OCI-LY1 (cell line): ENCODE results near the gene JOSD2.

Source experiments
- H2AFZ ChIP-seq: fragments of 200-600 bp; sonication (generic), shearing (Covaris generic); 2 replicates; pipeline ENCODE4 v1.6.0; 2014; ENCODE audit warnings: antibody characterized with exemption, mild to moderate bottlenecking, low read length
- H3F3A ChIP-seq: fragments of 200-600 bp; sonication (generic), shearing (Covaris generic); 2 replicates; pipeline ENCODE4 v1.6.0; 2014; ENCODE audit warnings: mild to moderate bottlenecking, antibody characterized with exemption, low read length, moderate library complexity; ENCODE audit not compliant: insufficient read depth
- H3K27ac ChIP-seq: fragments of 200-600 bp; sonication (generic); 2 replicates; pipeline ENCODE4 v1.5.1; 2014; ENCODE audit warnings: low read length, mixed run types, mild to moderate bottlenecking, low read depth; ENCODE audit not compliant: poor library complexity, severe bottlenecking
- H3K27me3 ChIP-seq: fragments of 200-600 bp; sonication (generic); 2 replicates; pipeline ENCODE4 v1.6.0; 2014; ENCODE audit warnings: antibody characterized with exemption, mild to moderate bottlenecking, low read length, moderate library complexity; ENCODE audit not compliant: insufficient read depth
- H3K36me3 ChIP-seq: fragments of 200-600 bp; sonication (generic); 2 replicates; pipeline ENCODE4 v1.6.1; 2014; ENCODE audit warnings: mild to moderate bottlenecking, antibody characterized with exemption, low read length, moderate library complexity, mixed read lengths; ENCODE audit not compliant: insufficient read depth
- H3K4me1 ChIP-seq: fragments of 200-600 bp; sonication (generic); 2 replicates; pipeline ENCODE4 v1.5.1; 2014; ENCODE audit warnings: mild to moderate bottlenecking, low read length, moderate library complexity; ENCODE audit not compliant: insufficient read depth, severe bottlenecking
- H3K4me2 ChIP-seq: fragments of 200-600 bp; sonication (generic), shearing (Covaris generic); 2 replicates; pipeline ENCODE4 v1.6.1; 2014; ENCODE audit warnings: low read length
- H3K4me3 ChIP-seq: fragments of 200-600 bp; sonication (generic); 2 replicates; pipeline ENCODE4 v1.5.1; 2014; ENCODE audit warnings: low read length, low read depth, mild to moderate bottlenecking, mixed read lengths; ENCODE audit not compliant: poor library complexity, severe bottlenecking
- H3K79me2 ChIP-seq: fragments of 200-600 bp; shearing (Covaris generic); 2 replicates; pipeline ENCODE4 v1.6.1; 2016; ENCODE audit warnings: mixed run types, low read length, mixed read lengths; ENCODE audit not compliant: insufficient read depth
- H3K9ac ChIP-seq: fragments of 200-600 bp; sonication (generic), shearing (Covaris generic); 2 replicates; pipeline ENCODE4 v1.6.1; 2014; ENCODE audit warnings: mild to moderate bottlenecking, low read length, mixed read lengths
- H3K9me2 ChIP-seq: fragments of 200-600 bp; sonication (generic), shearing (Covaris generic); 2 replicates; pipeline ENCODE4 v1.6.1; 2014; ENCODE audit warnings: low read depth, mild to moderate bottlenecking, low read length, mixed read lengths
- H3K9me3 ChIP-seq: fragments of 200-600 bp; shearing (Covaris generic); 2 replicates; pipeline ENCODE4 v1.6.1; 2014; ENCODE audit warnings: low read length, mixed read lengths
- H4K20me1 ChIP-seq: fragments of 200-600 bp; sonication (generic), shearing (Covaris generic); 2 replicates; pipeline ENCODE4 v1.6.0; 2016; ENCODE audit warnings: mild to moderate bottlenecking, low read length; ENCODE audit not compliant: insufficient read depth
- EZH2 ChIP-seq: fragments of 200-600 bp; sonication (generic), shearing (Covaris generic); IDR thresholded peaks from 2 replicates; pipeline ENCODE4 v1.8.0; 2017; ENCODE audit warnings: borderline replicate concordance, mixed run types, mild to moderate bottlenecking, antibody characterized with exemption, low read length, moderate library complexity, mixed read lengths
- TF ChIP-seq, protein P1 (sequence below): fragments of 200-600 bp; sonication (generic), shearing (Covaris generic); IDR thresholded peaks from 2 replicates; pipeline ENCODE4 v1.5.1; 2017; ENCODE audit warnings: mild to moderate bottlenecking, antibody characterized with exemption, low read length, moderate library complexity, mixed read lengths

JOSD2 gene

DNA sequence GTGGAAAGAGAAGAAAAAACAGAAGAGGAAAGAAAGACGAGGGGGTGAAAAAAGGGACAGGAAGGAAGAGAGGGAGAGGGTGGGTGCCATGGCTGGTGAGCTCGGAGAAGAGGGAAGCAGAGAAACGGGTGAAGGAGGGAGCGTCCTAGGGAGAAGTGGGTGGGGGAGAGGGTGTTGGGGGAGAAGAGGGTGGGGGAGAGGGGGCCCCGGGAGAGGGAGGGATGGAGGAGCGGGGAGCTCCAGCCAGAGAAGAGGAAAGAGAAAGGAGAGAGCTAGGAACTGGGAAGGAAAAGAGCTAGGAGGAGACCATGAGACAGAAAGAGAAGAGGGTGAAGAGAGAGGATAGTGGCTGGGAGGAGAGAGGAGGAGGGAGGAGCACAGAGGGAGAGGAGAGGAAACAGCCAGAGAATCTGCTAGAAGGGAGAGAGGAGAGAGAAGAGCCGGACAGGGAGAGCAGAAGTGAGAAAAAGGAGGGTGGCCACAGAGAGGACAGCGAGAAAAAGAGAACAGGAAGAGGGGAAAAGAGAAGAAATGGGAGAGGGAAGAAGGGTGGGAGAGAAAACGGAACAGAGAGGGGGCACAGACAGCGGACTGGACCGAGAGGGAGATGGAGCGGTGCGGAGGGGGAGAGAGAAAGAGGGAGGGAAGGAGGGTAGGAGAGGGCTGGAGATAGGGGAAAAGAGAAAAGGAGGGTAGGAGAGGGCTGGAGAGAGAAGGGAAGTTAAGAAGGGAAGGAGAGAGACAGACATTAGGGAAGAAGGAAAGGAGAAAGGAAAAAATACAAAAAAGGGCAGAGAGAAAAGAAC lies 22.4 kb downstream of the JOSD2 start:
- H3K27me3 ChIP-seq, result peaks cover 6% of the 10 kb centered on the region; the same call in 1 of the 2 replicates

GRCh38 chr19:50486823-50487515 lies 24.0 kb downstream of the JOSD2 start:
- H3K9ac ChIP-seq, result no peak overlapping the region
- H2AFZ ChIP-seq, result no peak overlapping the region
- no peak for TF ChIP-seq EZH2
- TF ChIP-seq, protein P1, sequence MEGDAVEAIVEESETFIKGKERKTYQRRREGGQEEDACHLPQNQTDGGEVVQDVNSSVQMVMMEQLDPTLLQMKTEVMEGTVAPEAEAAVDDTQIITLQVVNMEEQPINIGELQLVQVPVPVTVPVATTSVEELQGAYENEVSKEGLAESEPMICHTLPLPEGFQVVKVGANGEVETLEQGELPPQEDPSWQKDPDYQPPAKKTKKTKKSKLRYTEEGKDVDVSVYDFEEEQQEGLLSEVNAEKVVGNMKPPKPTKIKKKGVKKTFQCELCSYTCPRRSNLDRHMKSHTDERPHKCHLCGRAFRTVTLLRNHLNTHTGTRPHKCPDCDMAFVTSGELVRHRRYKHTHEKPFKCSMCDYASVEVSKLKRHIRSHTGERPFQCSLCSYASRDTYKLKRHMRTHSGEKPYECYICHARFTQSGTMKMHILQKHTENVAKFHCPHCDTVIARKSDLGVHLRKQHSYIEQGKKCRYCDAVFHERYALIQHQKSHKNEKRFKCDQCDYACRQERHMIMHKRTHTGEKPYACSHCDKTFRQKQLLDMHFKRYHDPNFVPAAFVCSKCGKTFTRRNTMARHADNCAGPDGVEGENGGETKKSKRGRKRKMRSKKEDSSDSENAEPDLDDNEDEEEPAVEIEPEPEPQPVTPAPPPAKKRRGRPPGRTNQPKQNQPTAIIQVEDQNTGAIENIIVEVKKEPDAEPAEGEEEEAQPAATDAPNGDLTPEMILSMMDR, result peak; percentile 61
- no peak overlapping the region for H3K27ac ChIP-seq
- peaks cover 46% of the 10 kb centered on the region for H3K36me3 ChIP-seq
- no peaks in the 10 kb centered on the region for H3K79me2 ChIP-seq
- no peaks in the 10 kb centered on the region for H3K4me1 ChIP-seq
- H3F3A ChIP-seq, result no peaks in the 10 kb centered on the region
- peaks cover 9% of the 10 kb centered on the region for H3K9me3 ChIP-seq
- peaks cover 6% of the 10 kb centered on the region; the same call in 1 of the 2 replicates for H3K27me3 ChIP-seq
- no peaks in the 10 kb centered on the region for H3K9me2 ChIP-seq
- no peak overlapping the region for H3K4me3 ChIP-seq
- no peaks in the 10 kb centered on the region for H4K20me1 ChIP-seq
- no peak overlapping the region for H3K4me2 ChIP-seq

More for the DNA sequence above, 22.4 kb downstream of the JOSD2 start:
- no peaks in the 10 kb centered on the region for H3K9me2 ChIP-seq
- H2AFZ ChIP-seq, result no peak overlapping the region
- H3K4me1 ChIP-seq, result no peaks in the 10 kb centered on the region
- H3K79me2 ChIP-seq, result no peaks in the 10 kb centered on the region
- H3K4me3 ChIP-seq, result no peak overlapping the region
- H3K27ac ChIP-seq, result no peak overlapping the region
- TF ChIP-seq EZH2, result no peak
- TF ChIP-seq, protein P1, result no peak
- peaks cover 32% of the 10 kb centered on the region for H3K36me3 ChIP-seq
- no peak overlapping the region for H3K9ac ChIP-seq
- peaks cover 9% of the 10 kb centered on the region for H3K9me3 ChIP-seq
- H4K20me1 ChIP-seq, result no peaks in the 10 kb centered on the region
- no peaks in the 10 kb centered on the region for H3F3A ChIP-seq
- no peak overlapping the region for H3K4me2 ChIP-seq

- Histone ChIP-seq H3K9me3 (peaks cover 9% of the 10 kb centered on the region), H3K36me3 (peaks cover 60% of the 10 kb centered on the region)
- no peak for TF ChIP-seq EZH2
- TF ChIP-seq, protein P1, result no peak
Measured at GRCh38 chr19:50485284-50485955, 25.6 kb downstream of the JOSD2 start.

More at GRCh38 chr19:50485284-50485955, 25.6 kb downstream of the JOSD2 start:
- Histone ChIP-seq H4K20me1 (no peaks in the 10 kb centered on the region), H3K9ac (no peak overlapping the region), H3K9me2 (no peaks in the 10 kb centered on the region), H2AFZ (no peak overlapping the region), H3F3A (no peaks in the 10 kb centered on the region), H3K27me3 (peaks cover 6% of the 10 kb centered on the region; the same call in 1 of the 2 replicates), H3K4me3 (no peak overlapping the region), H3K4me2 (no peak overlapping the region), H3K27ac (no peak overlapping the region), H3K79me2 (no peaks in the 10 kb centered on the region), H3K4me1 (no peaks in the 10 kb centered on the region)
